ENCODE results near the gene PTPN5. TPM values are rescaled to one million over a fixed set of nuclear protein-coding genes. Genes with fewer than 3 reads are reported as not detected.

PTPN5 gene
- total RNA-seq, 1 experiment from 2014 or later, result not detected

DNA sequence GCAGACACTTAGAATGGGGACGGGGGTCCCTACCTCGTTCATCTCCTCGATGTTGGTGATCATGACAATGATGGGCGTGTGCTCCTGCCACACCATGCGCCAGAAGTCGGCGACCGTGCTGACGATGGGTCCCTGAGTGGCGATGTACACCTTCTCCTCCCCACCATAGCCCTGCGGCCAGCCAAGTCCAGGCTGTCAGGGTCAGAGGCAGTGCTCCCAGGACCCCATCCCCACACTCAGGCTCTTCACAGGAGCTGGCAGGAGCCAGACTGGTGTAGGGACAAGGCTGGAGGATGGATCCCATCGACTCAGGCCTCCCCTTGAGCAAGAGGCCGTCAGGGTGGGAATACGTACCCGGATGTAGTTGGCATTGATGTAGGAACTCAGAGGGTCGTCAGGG lies 58.4 kb downstream of the PTPN5 start:
- no peak overlapping the region for H3K9ac ChIP-seq (ENCODE audit: low read length)
- ATAC-seq (no peak), DNase-seq (ENCODE audit: low read depth, low spot score) (no peak)
- H3K79me2 ChIP-seq (ENCODE audit: insufficient read depth, low read length), result no peaks in the 10 kb centered on the region
- BruUV-seq (replicated peaks), result no TSS peak
- ChIA-PET RAD21 (ENCODE audit: low non-redundant PET in 1 of 2, low total read pairs in 2 of 2, uncharacterized antibody in 2 of 2, unreplicated experiment in 2 of 2) (no interaction called here), CTCF (interaction anchor here (0.8 kb wide), 1 partner anchor 11 kb away, joined by 3 read pairs; no protein-coding TSS in a partner anchor), POLR2A (no interaction called here)
- intact Hi-C loops (cut with micrococcal nuclease), result loop anchor here (2.0 kb wide), 1 partner anchor 192 kb away; no protein-coding TSS in a partner anchor
- no peak for TF ChIP-seq JUND (IDR thresholded peaks at IDR 0.05)
- TF ChIP-seq, protein P1, sequence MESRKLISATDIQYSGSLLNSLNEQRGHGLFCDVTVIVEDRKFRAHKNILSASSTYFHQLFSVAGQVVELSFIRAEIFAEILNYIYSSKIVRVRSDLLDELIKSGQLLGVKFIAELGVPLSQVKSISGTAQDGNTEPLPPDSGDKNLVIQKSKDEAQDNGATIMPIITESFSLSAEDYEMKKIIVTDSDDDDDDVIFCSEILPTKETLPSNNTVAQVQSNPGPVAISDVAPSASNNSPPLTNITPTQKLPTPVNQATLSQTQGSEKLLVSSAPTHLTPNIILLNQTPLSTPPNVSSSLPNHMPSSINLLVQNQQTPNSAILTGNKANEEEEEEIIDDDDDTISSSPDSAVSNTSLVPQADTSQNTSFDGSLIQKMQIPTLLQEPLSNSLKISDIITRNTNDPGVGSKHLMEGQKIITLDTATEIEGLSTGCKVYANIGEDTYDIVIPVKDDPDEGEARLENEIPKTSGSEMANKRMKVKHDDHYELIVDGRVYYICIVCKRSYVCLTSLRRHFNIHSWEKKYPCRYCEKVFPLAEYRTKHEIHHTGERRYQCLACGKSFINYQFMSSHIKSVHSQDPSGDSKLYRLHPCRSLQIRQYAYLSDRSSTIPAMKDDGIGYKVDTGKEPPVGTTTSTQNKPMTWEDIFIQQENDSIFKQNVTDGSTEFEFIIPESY (IDR thresholded peaks at IDR 0.05; ENCODE audit: extremely low read depth, insufficient replicate concordance, low read length), result no peak
- TF ChIP-seq YY1 (IDR thresholded peaks at IDR 0.05; ENCODE audit: extremely low read depth, insufficient replicate concordance, low read depth, low read length), result no peak
- TF ChIP-seq POLR2A (IDR thresholded peaks at IDR 0.05; ENCODE audit: borderline replicate concordance, extremely low read depth, insufficient read depth, insufficient read length), result no peak
- TF ChIP-seq, protein P2, sequence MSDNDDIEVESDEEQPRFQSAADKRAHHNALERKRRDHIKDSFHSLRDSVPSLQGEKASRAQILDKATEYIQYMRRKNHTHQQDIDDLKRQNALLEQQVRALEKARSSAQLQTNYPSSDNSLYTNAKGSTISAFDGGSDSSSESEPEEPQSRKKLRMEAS (IDR thresholded peaks at IDR 0.05), result no peak
- TF ChIP-seq POLR2AphosphoS5 (IDR thresholded peaks at IDR 0.05; ENCODE audit: low read depth, low read length), result no peak
- TF ChIP-seq EGR1 (IDR thresholded peaks at IDR 0.05; ENCODE audit: low read depth), result no peak
- TF ChIP-seq CBX3 (IDR thresholded peaks at IDR 0.05; ENCODE audit: low read depth), result no peak
- TF ChIP-seq FOSL1 (IDR thresholded peaks at IDR 0.05; ENCODE audit: low read depth), result no peak
- no peak for TF ChIP-seq SRF (IDR thresholded peaks at IDR 0.05; ENCODE audit: low read depth)
- TF ChIP-seq ZNF274 (IDR thresholded peaks at IDR 0.05; ENCODE audit: low read depth, low read length), result no peak
- TF ChIP-seq TCF7L2 (IDR thresholded peaks at IDR 0.05; ENCODE audit: borderline replicate concordance, extremely low read depth, insufficient read depth, insufficient read length), result no peak
- TF ChIP-seq EZH2 (IDR thresholded peaks at IDR 0.05), result no peak
- TF ChIP-seq, protein P3, sequence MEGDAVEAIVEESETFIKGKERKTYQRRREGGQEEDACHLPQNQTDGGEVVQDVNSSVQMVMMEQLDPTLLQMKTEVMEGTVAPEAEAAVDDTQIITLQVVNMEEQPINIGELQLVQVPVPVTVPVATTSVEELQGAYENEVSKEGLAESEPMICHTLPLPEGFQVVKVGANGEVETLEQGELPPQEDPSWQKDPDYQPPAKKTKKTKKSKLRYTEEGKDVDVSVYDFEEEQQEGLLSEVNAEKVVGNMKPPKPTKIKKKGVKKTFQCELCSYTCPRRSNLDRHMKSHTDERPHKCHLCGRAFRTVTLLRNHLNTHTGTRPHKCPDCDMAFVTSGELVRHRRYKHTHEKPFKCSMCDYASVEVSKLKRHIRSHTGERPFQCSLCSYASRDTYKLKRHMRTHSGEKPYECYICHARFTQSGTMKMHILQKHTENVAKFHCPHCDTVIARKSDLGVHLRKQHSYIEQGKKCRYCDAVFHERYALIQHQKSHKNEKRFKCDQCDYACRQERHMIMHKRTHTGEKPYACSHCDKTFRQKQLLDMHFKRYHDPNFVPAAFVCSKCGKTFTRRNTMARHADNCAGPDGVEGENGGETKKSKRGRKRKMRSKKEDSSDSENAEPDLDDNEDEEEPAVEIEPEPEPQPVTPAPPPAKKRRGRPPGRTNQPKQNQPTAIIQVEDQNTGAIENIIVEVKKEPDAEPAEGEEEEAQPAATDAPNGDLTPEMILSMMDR (IDR thresholded peaks at IDR 0.05 in 2 of 3, conservative IDR thresholded peaks at IDR 0.05 in 1 of 3; ENCODE audit: borderline replicate concordance in 1 of 3, insufficient read depth in 1 of 3, low read depth in 2 of 3, low read length in 2 of 3), result no peak
- TF ChIP-seq, protein P4, sequence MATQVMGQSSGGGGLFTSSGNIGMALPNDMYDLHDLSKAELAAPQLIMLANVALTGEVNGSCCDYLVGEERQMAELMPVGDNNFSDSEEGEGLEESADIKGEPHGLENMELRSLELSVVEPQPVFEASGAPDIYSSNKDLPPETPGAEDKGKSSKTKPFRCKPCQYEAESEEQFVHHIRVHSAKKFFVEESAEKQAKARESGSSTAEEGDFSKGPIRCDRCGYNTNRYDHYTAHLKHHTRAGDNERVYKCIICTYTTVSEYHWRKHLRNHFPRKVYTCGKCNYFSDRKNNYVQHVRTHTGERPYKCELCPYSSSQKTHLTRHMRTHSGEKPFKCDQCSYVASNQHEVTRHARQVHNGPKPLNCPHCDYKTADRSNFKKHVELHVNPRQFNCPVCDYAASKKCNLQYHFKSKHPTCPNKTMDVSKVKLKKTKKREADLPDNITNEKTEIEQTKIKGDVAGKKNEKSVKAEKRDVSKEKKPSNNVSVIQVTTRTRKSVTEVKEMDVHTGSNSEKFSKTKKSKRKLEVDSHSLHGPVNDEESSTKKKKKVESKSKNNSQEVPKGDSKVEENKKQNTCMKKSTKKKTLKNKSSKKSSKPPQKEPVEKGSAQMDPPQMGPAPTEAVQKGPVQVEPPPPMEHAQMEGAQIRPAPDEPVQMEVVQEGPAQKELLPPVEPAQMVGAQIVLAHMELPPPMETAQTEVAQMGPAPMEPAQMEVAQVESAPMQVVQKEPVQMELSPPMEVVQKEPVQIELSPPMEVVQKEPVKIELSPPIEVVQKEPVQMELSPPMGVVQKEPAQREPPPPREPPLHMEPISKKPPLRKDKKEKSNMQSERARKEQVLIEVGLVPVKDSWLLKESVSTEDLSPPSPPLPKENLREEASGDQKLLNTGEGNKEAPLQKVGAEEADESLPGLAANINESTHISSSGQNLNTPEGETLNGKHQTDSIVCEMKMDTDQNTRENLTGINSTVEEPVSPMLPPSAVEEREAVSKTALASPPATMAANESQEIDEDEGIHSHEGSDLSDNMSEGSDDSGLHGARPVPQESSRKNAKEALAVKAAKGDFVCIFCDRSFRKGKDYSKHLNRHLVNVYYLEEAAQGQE (IDR thresholded peaks at IDR 0.05; ENCODE audit: low read depth), result no peak
- no peak for TF ChIP-seq SP1 (IDR thresholded peaks at IDR 0.05; ENCODE audit: low read depth)
- TF ChIP-seq, protein P5, sequence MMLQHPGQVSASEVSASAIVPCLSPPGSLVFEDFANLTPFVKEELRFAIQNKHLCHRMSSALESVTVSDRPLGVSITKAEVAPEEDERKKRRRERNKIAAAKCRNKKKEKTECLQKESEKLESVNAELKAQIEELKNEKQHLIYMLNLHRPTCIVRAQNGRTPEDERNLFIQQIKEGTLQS (IDR thresholded peaks at IDR 0.05), result no peak
- no peak for TF ChIP-seq CEBPB (IDR thresholded peaks at IDR 0.05; ENCODE audit: low read depth)
- H3K4me1 ChIP-seq (ENCODE audit: control insufficient read depth in 1 of 2, insufficient read depth in 2 of 2, low read length in 2 of 2), result no peaks in the 10 kb centered on the region
- no peaks in the 10 kb centered on the region for H4K20me1 ChIP-seq (ENCODE audit: insufficient read depth)
- no peaks in the 10 kb centered on the region for H3K9me2 ChIP-seq (ENCODE audit: insufficient read depth)
- H3K36me3 ChIP-seq (ENCODE audit: control insufficient read depth in 1 of 2, insufficient read depth in 2 of 2, low read length in 2 of 2), result no peaks in the 10 kb centered on the region
- H3K9me3 ChIP-seq (ENCODE audit: control insufficient read depth in 1 of 2, insufficient read depth in 1 of 2, low read depth in 1 of 2, low read length in 2 of 2), result no peaks in the 10 kb centered on the region
- no peaks in the 10 kb centered on the region for H3K27me3 ChIP-seq (ENCODE audit: insufficient read depth, low read length)
- H3K27ac ChIP-seq (ENCODE audit: low read depth, low read length), result no peak overlapping the region
- H3K4me2 ChIP-seq (ENCODE audit: low read length), result no peak overlapping the region
- no peak overlapping the region for H2AFZ ChIP-seq (ENCODE audit: low read depth, low read length, poor library complexity, severe bottlenecking)
- no peak overlapping the region for H3K4me3 ChIP-seq (replicated peaks in 1 of 2; ENCODE audit: low read depth in 1 of 2, low read length in 2 of 2)
